Measurements from ENCODE around the gene CRYBB1.

DNA sequence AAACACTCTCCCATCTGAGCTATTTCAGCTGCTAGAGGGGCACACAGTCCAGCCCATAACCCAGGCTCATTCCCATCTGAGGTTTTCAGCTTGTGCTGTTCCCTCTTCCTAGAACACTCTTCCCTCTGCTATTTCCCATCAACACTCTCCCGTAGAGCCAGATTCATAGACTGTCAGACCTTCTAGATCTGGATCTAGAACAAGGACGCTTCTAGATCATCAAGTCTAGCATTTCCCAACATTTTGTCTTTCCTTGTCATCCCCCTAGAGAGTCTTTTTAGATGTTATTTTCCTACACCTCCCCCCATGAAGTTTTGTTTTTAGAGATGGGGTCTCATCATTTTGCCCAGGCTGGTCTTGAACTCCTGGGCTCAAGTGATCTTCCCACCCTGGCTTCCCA is 17.3 kb upstream of the CRYBB1 start:
- TF ChIP-seq, protein P1, sequence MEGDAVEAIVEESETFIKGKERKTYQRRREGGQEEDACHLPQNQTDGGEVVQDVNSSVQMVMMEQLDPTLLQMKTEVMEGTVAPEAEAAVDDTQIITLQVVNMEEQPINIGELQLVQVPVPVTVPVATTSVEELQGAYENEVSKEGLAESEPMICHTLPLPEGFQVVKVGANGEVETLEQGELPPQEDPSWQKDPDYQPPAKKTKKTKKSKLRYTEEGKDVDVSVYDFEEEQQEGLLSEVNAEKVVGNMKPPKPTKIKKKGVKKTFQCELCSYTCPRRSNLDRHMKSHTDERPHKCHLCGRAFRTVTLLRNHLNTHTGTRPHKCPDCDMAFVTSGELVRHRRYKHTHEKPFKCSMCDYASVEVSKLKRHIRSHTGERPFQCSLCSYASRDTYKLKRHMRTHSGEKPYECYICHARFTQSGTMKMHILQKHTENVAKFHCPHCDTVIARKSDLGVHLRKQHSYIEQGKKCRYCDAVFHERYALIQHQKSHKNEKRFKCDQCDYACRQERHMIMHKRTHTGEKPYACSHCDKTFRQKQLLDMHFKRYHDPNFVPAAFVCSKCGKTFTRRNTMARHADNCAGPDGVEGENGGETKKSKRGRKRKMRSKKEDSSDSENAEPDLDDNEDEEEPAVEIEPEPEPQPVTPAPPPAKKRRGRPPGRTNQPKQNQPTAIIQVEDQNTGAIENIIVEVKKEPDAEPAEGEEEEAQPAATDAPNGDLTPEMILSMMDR (IDR thresholded peaks at IDR 0.05): no peak
- TF ChIP-seq POLR2A (IDR thresholded peaks at IDR 0.05): no peak
